Peyer's patch (tissue), 4 donors: Measurements from ENCODE around the gene CD209.

Experiments used
- POLR2A ChIP-seq, 2 donors: fragments of 450-650 bp; IDR thresholded peaks; one replicate each; pipeline ENCODE4 v1.5.1; 2017; ENCODE audit warnings: antibody characterized with exemption in 2 of 2, mild to moderate bottlenecking in 2 of 2, moderate library complexity in 2 of 2
- TF ChIP-seq, protein P1 (sequence below), 6 experiments: fragments of 450-650 bp in 4 of 6; fragments of 200-600 bp in 2 of 6; sonication (generic) in 1 of 6; IDR thresholded peaks; one replicate each; pipeline ENCODE4 v1.5.1; 2017 to 2019; ENCODE audit warnings: antibody characterized with exemption in 6 of 6, mild to moderate bottlenecking in 3 of 6, moderate library complexity in 1 of 6

DNA sequence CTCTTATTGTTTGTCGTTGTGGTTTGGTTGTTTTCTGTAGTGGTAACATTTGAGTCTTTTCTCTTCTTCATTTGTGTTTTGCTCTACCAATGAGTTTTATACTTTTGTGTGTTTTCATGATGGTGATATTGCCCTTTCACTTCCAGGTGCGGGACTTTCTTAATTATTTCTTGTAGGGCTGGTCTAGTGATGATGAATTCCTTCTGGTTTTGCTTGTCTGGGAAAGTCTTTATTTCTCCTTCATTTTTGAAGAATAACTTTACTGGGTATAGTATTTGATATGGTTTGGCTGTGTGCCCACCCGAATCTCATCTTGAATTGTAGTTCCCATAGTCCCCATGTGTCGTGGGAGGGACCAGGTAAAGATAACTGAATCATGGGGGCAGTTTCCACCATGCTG is 8.9 kb upstream of the CD209 start:
- TF ChIP-seq, protein P1, sequence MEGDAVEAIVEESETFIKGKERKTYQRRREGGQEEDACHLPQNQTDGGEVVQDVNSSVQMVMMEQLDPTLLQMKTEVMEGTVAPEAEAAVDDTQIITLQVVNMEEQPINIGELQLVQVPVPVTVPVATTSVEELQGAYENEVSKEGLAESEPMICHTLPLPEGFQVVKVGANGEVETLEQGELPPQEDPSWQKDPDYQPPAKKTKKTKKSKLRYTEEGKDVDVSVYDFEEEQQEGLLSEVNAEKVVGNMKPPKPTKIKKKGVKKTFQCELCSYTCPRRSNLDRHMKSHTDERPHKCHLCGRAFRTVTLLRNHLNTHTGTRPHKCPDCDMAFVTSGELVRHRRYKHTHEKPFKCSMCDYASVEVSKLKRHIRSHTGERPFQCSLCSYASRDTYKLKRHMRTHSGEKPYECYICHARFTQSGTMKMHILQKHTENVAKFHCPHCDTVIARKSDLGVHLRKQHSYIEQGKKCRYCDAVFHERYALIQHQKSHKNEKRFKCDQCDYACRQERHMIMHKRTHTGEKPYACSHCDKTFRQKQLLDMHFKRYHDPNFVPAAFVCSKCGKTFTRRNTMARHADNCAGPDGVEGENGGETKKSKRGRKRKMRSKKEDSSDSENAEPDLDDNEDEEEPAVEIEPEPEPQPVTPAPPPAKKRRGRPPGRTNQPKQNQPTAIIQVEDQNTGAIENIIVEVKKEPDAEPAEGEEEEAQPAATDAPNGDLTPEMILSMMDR (IDR thresholded peaks at IDR 0.05): no peak
- no peak for TF ChIP-seq POLR2A (IDR thresholded peaks at IDR 0.05)
